IPS-NIHi11 (cell line): ENCODE data around the gene STXBP2.

ENCODE experiments used
- DNase-seq: peaks from one replicate; pipeline ENCODE4 v3.0.0; 2012; ENCODE audit warnings: mixed read lengths, low spot score

The STXBP2 gene

GRCh38 chr19:7612282-7613274 is 24.3 kb upstream of the STXBP2 start:
- no peak for DNase-seq

DNA sequence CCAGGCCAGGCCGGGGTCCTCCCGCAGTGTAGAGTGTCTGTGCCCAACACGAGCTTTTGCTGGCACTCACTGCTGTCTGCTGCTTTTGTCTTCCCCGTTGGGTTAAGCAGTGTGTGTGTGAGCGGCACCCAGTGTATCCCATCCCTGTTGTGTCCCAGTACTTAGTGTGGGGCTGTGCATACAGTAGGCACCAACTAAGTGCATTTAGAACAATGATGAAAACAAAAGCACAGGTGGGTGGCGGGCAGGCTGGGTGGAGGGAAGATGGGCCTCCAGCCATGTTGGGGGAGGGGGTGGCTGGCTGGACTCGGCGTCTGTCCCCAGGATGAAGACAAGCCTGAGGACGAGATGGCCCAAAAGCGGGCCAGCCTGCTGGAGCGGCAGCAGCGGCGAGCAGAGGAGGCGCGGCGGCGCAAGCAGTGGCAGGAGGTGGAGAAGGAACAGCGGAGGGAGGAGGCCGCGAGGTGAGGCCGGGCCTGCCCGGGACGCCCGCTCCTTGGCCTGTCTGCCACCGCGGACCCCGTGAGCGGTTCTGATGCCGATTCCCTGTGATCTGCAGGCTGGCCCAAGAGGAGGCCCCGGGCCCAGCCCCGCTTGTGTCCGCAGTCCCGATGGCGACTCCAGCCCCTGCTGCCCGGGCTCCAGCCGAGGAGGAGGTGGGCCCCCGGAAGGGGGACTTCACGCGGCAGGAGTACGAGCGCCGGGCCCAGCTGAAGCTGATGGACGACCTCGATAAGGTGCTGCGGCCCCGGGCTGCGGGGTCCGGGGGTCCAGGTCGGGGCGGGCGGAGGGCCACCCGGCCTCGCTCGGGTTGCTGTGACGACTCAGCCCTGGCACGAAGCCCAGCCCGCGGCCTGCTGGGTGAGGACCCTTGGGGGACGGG is 21.8 kb upstream of the STXBP2 start:
- no peak for DNase-seq

- no peak for DNase-seq
Measured at GRCh38 chr19:7617172-7617571, 19.7 kb upstream of the STXBP2 start.

- no peak for DNase-seq
Measured at GRCh38 chr19:7617735-7618134, 19.2 kb upstream of the STXBP2 start.

GRCh38 chr19:7618348-7618747 is 18.6 kb upstream of the STXBP2 start:
- no peak for DNase-seq

- DNase-seq, result peak; percentile 70
Measured at GRCh38 chr19:7618771-7619510, 18.0 kb upstream of the STXBP2 start.

- no peak for DNase-seq
Measured at GRCh38 chr19:7619671-7620441, 17.1 kb upstream of the STXBP2 start.

DNA sequence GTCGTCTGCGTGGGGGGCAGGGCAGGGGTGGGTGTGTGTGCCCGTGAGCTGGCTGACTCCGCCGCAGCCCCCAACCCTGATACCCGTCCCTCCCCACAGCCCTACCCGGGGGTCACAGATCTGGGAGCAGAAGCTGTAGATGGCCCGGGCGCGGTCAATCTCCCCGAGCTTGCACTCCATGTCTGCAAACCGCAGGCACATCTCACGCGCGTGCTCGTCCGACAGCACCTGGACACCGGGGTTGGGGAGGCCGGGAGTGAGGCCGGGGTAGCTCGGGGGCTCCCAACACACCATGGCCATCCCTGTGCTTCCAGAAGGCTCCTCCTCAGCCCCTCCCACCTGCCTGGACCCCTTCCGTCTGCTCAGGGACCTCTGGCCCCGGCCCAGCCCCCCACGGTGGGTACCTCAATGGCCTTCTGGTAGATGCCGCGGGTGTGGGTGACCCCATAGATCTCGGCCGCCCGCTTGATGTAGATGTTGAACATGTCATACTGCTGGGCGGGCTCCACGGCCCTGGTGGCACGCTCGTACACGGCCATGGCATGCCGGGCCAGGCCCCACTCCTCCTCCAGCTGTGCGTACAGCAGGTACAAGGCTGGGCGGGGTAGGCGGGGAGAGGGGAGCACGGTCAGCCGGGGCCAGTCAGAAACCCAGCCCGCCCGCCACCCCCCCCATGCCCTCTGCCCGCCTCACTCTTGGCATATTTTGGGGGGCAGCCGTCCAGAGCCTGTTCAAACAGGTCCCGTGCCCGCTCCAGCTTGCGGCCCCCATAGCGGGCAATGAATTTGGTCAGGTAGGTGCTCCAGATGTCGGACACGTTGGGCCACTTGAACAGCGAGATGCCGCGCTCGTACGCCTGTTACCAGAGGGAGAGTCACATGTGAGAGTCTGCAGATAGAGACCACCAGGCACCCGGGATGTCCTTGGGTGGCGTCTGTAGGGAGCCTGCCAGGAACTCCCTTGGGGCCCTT is 16.2 kb upstream of the STXBP2 start:
- DNase-seq, result no peak

GRCh38 chr19:7622933-7623685 is 13.8 kb upstream of the STXBP2 start:
- DNase-seq, result peak; percentile 86

DNA sequence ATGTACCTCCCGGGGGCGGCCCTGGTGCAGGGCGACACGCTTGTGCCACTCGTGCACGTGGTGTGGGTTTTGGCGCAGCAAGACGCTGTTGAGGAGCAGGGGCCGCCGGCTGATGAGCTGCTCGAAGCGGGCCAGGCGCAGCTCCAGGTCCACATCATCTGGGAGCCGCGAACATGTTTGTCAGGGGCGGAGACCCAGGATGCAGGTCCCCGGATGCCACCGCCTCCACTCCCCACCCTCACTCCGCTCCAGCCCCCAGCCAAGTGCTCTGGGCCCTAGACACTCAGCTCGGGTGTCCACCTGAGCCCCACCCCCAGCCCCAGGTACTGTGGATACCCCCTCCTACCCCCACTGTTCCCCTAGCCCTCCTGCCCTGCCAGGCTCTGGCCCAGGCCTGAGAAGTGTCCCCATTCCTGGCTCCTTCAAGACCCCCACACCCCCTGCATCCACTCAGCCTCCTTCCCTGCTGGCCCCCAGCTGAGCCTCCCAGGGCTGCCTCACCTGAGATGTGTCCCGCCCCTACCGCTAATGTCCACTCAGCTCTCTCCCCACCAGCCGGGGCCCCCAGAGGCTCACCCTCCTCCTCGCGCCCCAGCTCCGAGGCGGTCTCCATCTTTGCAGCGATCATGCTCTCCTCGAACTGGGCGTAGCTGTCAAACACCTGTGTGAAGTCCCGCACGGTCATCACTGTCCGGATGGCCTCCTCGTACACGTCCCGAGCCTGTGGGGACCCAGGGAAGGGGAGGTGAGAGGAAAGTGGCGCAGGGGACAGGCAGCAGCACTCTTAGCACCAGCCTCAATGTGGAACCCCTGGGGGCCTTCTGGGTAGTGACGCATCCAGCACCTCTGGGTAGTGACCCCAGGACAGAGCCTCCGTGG is 12.9 kb upstream of the STXBP2 start:
- DNase-seq, result no peak

- DNase-seq, result no peak
Measured at GRCh38 chr19:7624810-7625209, 12.1 kb upstream of the STXBP2 start.

DNA sequence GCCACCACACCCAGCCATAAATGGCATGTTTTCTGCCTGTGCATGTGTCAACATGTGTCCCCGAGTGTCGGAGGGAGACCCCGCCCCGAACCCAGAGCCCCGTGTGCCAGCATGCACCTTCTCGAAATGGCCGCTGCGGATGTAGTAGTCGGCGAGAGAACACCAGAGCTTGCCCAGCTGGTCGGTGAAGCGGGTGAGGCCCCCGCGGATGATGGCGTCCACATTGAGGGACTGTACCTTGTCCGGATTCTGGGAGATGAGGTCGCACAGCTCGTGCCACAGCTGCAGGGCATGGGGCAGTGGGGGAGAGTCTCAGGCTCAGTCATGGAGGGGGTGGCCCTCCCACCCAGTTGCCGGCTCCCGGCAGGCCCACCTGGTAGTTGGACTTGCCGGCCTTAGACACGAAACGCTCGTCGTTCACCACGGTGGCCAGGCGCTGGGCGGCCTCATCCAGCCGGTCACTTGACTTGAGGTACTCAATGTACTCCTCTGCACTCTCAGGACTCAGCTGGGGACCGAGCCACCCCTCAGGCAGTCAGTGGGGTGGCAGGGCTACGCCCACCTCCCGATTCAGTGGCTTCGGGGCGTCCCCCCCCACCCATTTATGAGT is 11.0 kb upstream of the STXBP2 start:
- DNase-seq, result no peak

DNA sequence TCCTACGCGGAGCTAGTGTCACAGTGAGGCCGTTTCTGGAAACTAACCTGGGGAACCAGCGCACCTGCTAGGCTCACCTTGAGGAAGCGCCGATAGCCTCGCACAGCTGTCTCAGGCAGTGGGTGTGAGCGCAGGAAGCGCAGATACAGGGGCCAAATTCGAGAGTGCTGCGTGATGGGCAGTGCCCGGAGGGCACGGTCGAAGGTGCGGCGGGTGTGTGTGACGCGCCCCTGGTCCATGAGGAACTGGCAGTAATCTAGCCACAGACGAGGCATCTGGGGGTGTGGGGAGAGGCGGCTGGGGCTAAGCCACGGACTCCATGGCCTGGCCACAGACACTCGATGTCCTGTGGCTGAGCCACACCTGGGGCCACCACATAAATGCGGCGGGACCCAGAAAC is 9.7 kb upstream of the STXBP2 start:
- DNase-seq, result no peak

- no peak for DNase-seq
Measured at GRCh38 chr19:7628589-7629311, 8.2 kb upstream of the STXBP2 start.

- DNase-seq, result peak; percentile 96
Measured at GRCh38 chr19:7629347-7630054, 7.4 kb upstream of the STXBP2 start, which contains the start of the genes PET100 and XAB2. Gene PET100 (plus strand): TSS chr19:7629793. CDS start chr19:7629834, 41 bp downstream. Gene XAB2 (minus strand): TSS chr19:7629545. CDS start chr19:7629527, 18 bp downstream.

- DNase-seq, result no peak
Measured at GRCh38 chr19:7631577-7631976, 5.3 kb upstream of the STXBP2 start.
